Measurements from ENCODE around the gene INHA.

INHA gene

DNA sequence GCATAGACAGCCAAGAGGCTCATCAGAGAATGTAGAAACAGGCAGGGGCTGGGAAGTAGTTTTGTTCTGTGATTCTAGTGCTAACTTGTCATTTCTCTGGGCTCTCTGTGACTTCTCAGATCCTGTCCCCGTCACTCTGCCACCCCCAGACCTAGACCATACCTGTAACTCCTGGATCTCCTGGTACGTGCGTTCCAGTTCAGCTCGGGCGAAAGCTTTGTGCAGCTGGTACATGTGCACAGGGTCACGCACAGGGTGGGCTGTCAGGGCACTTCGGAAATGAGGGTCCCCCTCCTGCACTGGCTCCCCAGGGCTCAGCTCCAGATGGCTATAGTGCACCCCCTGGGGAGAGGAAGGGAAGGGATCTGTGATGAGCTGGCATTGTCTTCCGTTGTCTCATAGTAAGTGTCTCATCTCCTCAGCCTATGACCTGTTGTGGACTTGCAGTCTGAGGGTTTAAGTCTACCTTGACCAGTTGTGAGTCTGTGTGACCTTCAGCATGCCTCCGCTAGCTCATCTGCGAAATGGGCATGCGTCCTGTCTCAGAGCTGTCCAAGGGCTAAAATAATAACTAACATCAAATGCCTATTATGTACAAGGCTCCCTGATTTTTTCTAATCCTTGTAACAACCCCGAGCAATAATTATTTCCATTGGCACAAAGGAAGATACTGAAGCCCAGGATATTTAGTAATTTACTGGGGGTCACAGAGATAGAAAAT lies 31.2 kb upstream of the INHA start:
- no peak for DNase-seq

DNA sequence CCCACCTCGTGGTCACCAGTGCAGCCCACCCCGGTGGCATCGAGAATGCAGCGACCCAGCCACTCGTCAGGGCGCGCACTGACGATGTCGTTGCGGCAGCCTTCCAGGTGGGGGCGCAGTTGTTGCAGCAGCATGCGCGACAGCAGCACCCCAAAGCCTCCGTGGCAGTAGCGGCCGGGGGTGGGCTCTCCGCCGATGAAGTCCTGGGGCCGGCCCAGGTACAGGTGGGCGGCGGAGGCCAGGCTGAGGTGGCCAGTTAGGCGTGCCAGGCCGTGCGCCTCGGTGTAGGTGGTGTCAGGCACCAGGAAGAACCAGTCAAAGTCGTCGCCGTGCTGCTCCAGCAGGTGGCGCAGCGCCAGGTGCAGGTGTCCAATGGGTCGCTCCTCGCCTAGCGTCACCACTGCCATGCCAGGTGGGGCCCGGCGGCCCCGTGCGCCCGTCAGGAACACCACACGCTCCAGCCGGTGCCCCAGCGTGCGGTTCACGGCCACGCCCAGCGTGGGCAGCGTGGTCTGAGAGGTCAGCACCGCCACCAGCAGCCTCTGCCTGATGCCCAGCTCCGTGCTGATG lies 30.4 kb upstream of the INHA start:
- DNase-seq: peak; percentile 66 to 71

DNA sequence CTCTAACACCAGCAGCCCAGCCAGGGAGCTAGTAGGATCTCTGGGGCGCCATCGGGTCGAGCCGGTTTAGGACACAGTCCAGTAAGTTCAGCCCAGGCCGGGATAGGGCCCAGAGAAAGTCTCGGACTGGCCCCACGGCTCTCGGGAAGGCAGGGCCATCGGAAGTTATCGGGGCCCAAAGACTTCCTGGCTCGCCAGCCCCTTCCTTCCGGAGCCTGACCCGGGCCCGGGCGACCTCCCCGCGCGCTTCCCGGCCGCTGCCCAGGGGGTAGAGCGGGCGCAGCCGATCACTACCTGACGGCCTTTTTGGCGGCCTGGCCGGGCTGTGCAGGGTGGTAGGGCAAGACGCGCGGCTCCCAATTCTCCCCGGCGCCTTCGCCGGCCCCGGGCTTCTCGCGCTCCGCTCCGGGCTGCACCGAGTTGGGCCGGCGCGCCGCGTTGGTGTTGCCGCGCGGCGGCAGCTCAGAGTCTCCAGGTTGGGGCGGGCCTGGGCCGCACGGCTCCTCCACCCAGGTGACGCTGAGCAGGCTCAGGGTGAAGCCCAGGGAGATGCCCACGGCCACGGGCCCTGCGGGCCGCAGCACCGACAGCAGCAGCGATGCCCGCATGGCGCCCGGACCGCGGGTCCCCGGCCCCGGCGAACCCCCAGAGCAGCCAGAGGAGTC lies 29.0 kb upstream of the INHA start:
- DNase-seq: peak in 1 of 2 donors; percentile 0

- DNase-seq: peak; percentile 85 to 93
Measured at GRCh38 chr2:219543596-219544358, 28.3 kb upstream of the INHA start, which contains the start of the genes CHPF and TMEM198. TSS of gene CHPF (minus strand) at chr2:219543809. CDS start at chr2:219543538, 271 bp downstream. TSS of gene TMEM198 (plus strand) at chr2:219544028. CDS start at chr2:219544728, 700 bp downstream.

- no peak for DNase-seq
Measured at GRCh38 chr2:219544567-219544966, 27.5 kb upstream of the INHA start.

DNA sequence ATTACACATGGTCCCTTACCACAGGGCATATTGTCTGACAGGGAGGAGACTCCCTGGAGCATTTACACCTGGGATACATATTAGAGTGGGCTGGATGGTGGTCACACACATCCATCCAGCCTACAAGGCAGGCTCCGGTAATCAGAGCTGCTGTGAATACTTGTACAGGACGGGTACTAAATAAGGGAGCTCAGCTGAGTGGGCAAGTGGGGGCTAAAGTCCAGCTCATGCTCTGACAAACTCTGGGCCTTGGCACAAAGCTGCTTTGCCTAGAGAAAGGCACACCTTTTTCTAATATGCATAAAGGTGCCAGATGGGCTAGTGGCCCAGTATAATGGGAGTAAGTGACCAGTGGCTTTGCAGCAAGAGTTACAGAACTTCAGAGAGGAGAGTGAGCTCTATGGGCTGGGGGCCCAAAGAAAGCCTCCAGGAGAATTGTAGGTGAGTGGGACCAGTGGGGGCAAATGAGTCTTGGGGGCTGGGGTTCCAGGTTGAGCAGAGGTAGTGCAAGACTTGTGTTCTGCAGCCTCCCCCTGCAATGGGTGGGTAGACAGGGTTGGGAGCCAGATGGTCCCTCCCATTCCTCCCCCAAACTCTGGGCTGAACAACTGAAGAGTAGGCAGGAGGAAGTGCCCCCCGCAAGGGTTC lies 26.7 kb upstream of the INHA start:
- no peak for DNase-seq

DNA sequence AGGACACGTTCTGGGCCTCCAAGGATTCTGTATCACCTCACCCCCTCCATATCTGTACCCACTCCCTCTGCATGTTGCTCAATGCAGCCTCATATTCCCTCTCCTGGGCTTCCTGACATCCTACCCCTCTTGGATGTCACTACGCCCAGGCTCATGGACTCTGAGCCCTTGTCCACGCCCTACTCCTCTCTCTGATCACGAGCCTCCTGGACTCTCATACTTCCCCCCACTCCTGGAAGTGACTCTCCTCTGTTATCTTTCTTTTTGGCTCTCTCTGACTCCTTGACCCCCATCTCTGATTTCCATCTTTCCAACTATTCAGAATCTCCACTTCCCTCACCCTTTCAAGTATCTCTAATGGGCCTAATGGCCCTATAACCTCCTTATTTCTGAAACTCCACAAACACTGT lies 26.2 kb upstream of the INHA start:
- DNase-seq: no peak

DNA sequence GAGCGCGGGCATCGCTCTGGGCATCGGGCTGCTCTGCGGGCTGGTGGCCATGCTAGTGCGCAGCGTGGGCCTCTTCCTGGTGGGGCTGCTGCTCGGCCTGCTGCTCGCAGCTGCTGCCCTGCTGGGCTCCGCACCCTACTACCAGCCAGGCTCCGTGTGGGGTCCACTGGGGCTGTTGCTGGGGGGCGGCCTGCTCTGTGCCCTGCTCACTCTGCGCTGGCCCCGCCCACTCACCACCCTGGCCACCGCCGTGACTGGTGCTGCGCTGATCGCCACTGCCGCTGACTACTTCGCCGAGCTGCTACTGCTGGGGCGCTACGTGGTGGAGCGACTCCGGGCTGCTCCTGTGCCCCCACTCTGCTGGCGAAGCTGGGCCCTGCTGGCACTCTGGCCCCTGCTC lies 24.5 kb upstream of the INHA start:
- DNase-seq: no peak

GRCh38 chr2:219548990-219549389 lies 23.1 kb upstream of the INHA start:
- DNase-seq: no peak

DNA sequence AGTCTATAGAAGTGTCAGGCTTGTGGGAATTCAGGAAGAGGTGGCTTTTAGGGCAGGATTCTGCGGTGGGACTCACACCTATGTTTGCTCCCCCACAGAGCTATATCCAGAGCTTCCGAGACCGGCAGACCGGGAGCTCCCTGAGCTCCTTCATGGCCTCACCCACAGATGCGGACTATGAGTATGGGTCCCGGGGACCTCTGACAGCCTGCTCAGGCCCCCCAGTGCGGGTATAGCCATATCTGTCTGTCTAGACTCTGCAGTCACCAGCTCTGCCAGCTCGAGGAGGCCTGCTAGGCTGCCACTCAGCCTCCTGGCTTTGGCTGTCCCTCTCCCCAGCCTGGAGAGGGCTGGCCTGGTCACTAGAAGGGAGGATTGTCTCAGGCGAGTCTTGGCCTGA lies 22.5 kb upstream of the INHA start:
- DNase-seq: no peak

GRCh38 chr2:219551441-219552381 lies 20.4 kb upstream of the INHA start:
- DNase-seq: no peak

DNA sequence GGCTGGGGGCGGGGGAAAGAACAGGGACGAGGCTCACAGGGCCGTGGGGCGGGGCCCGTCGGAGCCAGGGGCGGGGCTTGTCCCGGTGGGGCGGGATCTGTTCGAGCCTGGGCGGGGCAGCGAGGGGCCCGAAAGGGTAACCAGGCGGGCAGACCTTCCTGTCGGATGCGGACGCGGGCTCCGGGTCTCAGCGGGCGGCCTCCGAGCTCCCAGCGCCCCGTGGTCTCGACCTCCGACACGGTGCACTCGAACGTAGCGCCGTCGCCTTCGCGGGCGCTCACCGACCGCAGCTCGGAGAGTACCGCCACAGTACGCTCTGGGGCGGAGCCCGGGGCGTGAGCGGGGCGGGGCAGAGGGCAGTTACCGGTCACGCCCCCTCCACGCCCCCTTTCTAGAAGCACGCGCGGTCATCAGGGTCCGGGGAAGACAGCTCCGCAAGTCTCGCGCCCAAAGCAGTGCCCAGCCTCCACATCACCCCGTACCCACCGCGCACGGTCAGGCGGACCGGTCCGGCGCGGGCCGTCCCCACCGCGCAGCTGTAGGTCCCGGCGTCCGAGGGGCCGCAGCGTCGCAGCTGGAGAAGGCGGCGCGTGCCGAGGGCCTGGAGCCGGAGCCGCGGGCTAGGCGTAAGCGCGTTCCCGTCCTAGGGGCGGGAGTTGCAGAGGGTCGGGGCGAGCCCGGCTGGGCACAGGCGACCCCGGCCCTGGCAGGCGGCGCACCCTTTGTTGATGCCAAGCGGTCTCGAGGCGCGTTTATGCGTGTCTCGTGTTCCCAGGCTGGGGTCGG lies 19.5 kb upstream of the INHA start:
- DNase-seq: peak; percentile 57 to 72

- no peak for DNase-seq
Measured at GRCh38 chr2:219553168-219553417, 19.0 kb upstream of the INHA start.

DNA sequence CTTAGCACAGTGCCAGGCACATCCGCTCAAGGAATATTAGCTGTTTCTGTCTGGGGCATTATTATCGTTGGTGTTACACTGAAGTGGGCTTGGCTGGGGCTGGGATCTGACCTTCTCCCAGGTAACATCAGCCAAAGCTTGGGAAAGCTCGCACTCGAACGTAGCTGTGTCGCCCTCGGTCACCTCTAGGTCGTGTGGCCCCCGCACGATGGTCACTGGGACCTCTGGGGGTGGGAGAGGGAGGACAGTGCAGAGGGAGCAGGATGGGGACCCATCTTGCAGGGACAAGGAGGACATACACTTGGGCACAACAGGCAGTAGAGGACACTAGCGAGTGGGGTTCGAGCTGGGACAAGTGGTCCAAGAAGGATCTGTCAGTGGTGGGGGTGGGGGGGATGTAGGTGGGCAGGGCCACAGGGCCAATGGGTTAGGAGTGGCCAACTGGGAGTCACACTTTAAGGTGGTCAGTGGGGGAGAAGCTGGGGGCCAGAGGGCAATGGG lies 18.6 kb upstream of the INHA start:
- DNase-seq: no peak

DNA sequence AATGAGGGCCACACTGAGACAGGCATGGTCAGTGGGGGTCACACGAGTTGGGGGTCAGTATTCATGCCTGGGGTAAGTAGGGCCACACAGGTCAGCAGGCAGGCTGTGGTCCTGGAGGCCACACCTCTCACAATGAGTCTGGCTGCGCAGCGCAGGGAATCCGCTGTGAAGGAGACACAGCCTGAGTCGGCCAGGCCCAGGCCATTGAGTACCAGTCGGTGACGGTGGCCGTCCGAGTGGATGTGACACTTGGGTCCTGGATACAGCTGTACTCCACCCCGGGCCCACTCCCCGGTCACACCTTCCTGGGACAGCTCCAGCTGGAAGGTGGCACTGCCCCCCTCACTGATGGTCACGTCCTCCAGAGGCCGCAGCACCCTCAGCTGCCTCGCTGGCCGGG lies 17.8 kb upstream of the INHA start:
- no peak for DNase-seq

DNA sequence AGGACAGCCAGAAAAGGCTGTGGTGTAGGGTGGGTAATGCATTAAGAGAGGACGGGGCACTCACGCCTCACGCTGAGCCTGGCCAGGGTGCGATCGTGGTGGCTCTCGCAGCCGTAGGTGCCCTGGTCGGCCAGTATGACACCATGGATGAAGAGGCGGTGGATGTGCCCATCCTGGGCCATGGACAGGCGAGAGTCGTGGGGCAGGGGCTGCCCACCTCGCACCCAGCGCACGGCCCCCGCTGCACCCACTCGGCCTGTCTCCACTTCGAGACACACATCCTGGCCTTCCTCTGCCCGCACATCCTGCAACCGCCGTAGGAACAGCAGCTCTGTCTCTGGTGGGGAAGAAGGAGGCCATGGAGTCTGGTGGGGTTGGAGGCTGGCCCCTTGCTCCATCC lies 16.2 kb upstream of the INHA start:
- DNase-seq: no peak

DNA sequence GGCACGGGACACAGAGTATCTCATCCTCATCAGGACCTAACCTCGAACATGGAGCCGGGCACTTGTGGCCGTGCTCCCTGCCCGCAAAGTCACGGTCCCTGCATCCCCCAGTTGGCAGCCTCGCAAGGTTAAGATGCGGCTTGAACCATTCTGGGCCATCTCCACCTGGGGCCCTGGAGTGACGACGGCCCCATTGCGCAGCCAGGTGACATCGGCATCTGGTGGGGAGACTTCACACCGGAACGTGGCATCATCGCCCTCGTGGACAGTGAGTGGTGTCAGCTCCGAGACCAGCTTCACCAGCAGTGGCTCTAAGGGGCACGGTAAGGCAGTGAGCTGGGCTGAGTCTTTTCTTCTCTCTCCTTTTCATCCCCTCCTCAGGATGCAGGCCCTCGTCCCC lies 15.7 kb upstream of the INHA start:
- no peak for DNase-seq

- no peak for DNase-seq
Measured at GRCh38 chr2:219557320-219557719, 14.8 kb upstream of the INHA start.

DNA sequence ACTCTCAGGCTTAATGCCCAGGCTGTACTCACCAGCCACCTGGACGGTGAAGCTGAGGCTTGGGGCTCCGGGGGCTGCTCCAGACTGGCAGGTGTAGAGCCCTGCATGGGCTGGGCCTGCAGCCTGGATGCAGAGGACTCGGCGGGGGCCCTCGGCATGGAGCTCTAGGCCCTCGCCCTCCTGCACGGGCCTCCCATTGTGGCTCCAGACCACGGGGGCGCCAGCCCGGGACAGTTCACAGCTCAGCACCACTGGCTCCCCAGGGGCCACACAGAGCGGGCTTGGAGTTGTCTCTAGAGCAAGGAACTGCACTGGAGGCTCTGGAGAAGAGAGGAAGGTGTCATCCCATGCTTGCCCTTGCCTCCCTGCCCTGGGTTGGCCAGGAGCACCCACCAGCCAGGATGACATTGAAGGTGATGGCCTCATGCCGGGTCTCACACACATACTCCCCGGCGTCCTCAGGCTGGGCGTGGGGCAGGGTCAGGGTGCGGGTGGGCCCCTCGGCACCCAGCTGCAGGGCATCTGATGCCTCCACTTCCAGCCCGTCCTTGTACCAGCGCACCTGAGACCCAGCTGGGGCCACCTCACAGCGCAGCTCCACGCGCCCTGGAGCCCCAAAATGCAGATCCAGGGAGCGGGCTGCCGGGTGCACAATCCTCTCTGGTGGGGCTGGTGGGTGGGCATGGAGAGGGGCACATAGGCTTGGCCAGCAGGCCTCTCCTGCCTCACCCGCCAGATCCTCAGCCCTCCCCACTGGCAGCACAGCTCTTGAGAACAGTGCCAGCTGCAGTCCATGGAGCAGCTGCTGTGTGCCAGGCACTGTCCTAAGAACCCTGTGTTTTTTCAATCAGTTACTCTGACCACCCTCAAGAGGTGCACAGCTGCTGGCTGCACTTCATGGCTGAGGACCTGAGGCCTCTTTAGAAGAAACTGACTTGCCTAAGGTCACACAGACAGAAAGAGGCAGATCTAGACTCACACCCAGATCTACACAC lies 14.0 kb upstream of the INHA start:
- no peak for DNase-seq

Data from inflammatory macrophage (primary cell).